Upper lobe of right lung (tissue), 1 donor: ENCODE data around the gene ZYG11A. TPM values are rescaled to one million over a fixed set of nuclear protein-coding genes. Genes with fewer than 3 reads are reported as not detected.

Experiments
- ATAC-seq: fragments of 200-7000 bp; cut with Tn5 transposase; one replicate; pipeline ENCODE4 v1.9.1; 2020; ENCODE audit warnings: mild to moderate bottlenecking, moderate library complexity
- DNase-seq: peaks from one replicate; pipeline ENCODE4 v3.0.0-alpha.2; 2020
- H3K27ac ChIP-seq: fragments of 200-600 bp; one replicate; pipeline ENCODE4 v1.8.0; 2022
- H3K27me3 ChIP-seq: fragments of 200-600 bp; one replicate; pipeline ENCODE4 v1.8.0; 2022; ENCODE audit warnings: mild to moderate bottlenecking
- H3K36me3 ChIP-seq: fragments of 200-600 bp; one replicate; pipeline ENCODE4 v1.8.0; 2022
- H3K4me1 ChIP-seq: fragments of 200-600 bp; one replicate; pipeline ENCODE4 v1.8.0; 2022
- H3K4me3 ChIP-seq: fragments of 200-600 bp; one replicate; pipeline ENCODE4 v1.8.0; 2022; ENCODE audit warnings: mild to moderate bottlenecking
- H3K9me3 ChIP-seq: fragments of 200-600 bp; one replicate; pipeline ENCODE4 v1.8.0; 2022
- CTCF ChIP-seq: fragments of 200-600 bp; IDR thresholded peaks from one replicate; pipeline ENCODE4 v1.8.0; 2022; ENCODE audit warnings: antibody characterized with exemption
- intact Hi-C: fragments of 100-400 bp; cut with DNase I; formaldehyde crosslinking; loops from one replicate; pipeline ENCODE4 v1.11.0; 2022
- total RNA-seq: library from RNA; stranded (reverse); fragmentation: NEBNext Ultra II Directional; extraction: Animal tissue kit (Norgen Biotek cat#: 25700); gene quantifications from one replicate; pipeline ENCODE4 v1.2.1, GENCODE V29; 2021
- donor health status: DM: no; HTN: yes; CAD: no; lungs with severe emphysema.

ZYG11A gene
- total RNA-seq, 1 donor from 2014 or later: not detected

DNA sequence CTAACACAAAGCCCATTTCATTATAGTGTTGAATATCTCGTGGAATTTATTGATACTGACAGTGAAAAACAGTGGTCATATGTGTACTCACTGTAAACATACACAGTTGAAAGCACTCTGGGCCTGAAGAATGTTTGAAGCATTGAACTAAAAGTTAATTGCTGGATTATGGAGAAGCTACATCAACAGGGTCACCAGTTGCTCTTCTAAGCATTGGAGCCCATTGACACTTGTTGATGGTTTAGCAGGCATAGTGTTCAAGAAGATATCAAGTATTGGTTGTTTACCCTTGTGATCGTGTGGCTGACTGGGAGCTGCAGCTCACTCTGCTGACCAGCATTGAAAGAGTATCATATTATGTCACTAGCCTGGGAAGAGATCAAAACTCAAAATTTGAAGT, 10.3 kb downstream of the ZYG11A start:
- H3K4me3 ChIP-seq: no peak overlapping the region
- H3K27ac ChIP-seq: no peak overlapping the region
- intact Hi-C loops: no loop called here
- TF ChIP-seq CTCF: no peak
- no peaks in the 10 kb centered on the region for H3K4me1 ChIP-seq
- DNase-seq (no peak), ATAC-seq (no peak)
- H3K27me3 ChIP-seq: no peaks in the 10 kb centered on the region
- no peaks in the 10 kb centered on the region for H3K36me3 ChIP-seq
- H3K9me3 ChIP-seq: no peaks in the 10 kb centered on the region

GRCh38 chr1:52855584-52855983, 13.0 kb downstream of the ZYG11A start:
- Histone ChIP-seq H3K27ac (no peak overlapping the region), H3K4me1 (no peaks in the 10 kb centered on the region)
- no peak for TF ChIP-seq CTCF

GRCh38 chr1:52856026-52856425, 13.5 kb downstream of the ZYG11A start:
- TF ChIP-seq CTCF: no peak
- no peaks in the 10 kb centered on the region for H3K36me3 ChIP-seq
- DNase-seq (no peak), ATAC-seq (no peak)
- no peaks in the 10 kb centered on the region for H3K27me3 ChIP-seq
- no peak overlapping the region for H3K27ac ChIP-seq
- H3K9me3 ChIP-seq: no peaks in the 10 kb centered on the region
- no peak overlapping the region for H3K4me3 ChIP-seq
- intact Hi-C loops: no loop called here
- no peaks in the 10 kb centered on the region for H3K4me1 ChIP-seq

More at GRCh38 chr1:52855584-52855983, 13.0 kb downstream of the ZYG11A start:
- Histone ChIP-seq H3K9me3 (no peaks in the 10 kb centered on the region), H3K36me3 (no peaks in the 10 kb centered on the region), H3K27me3 (no peaks in the 10 kb centered on the region), H3K4me3 (no peak overlapping the region)
- intact Hi-C loops: no loop called here
- no peak for ATAC-seq
- DNase-seq: no peak

GRCh38 chr1:52857443-52857842, 14.9 kb downstream of the ZYG11A start:
- Histone ChIP-seq H3K9me3 (no peaks in the 10 kb centered on the region), H3K27me3 (no peaks in the 10 kb centered on the region), H3K36me3 (no peaks in the 10 kb centered on the region), H3K4me1 (no peaks in the 10 kb centered on the region), H3K27ac (no peak overlapping the region), H3K4me3 (no peak overlapping the region)
- intact Hi-C loops: no loop called here
- DNase-seq: no peak
- no peak for ATAC-seq
- no peak for TF ChIP-seq CTCF

DNA sequence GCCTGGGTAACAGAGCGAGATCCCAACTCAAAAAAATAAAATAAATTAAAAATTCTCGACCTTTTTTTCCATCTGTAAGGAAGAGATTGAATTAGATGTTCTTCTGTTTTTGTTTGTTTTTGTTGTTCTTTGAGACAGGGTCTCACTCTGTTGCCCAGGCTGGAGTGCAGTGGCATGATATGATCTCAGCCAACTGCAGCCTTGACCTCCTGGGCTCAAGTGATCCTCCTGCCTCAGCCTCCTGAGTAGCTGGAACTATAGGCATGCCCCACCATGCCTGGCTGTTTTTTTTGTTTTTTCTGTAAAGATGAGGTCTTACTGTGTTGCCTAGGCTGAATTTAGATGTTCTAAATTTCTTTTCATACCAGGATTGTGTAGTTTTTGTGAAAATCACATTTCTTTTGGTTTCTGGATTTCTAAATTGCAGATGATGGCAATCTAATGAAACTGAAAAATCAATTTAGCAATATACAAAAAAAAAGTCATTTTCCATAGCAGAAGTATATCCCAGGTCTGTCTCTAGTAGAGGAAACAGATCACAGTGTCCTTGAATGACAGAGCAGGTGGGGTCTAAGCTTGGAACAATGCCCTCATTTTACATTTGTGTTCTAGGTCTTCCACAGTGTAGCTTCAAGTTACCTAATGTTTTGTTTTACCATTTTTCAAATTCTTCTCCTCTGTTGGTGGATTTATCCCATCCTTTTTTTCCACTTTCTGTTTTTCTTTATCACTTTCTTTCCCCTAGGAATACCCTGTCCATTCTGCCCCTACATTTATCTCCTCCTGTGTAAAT, 20.3 kb downstream of the ZYG11A start:
- Histone ChIP-seq H3K27me3 (no peaks in the 10 kb centered on the region), H3K4me3 (no peak overlapping the region), H3K27ac (no peak overlapping the region), H3K36me3 (no peaks in the 10 kb centered on the region), H3K4me1 (no peaks in the 10 kb centered on the region), H3K9me3 (no peaks in the 10 kb centered on the region)
- intact Hi-C loops: no loop called here
- ATAC-seq (no peak), DNase-seq (no peak)
- TF ChIP-seq CTCF: no peak
